GM19240 (cell line): Measurements from ENCODE around the gene SKP1.
"Not testable (repeated sequence)": the region's sequence is repeated elsewhere in the genome, so short reads cannot be mapped to it uniquely, and the experiment has no call there.

Experiments used
- DNase-seq: peaks from one replicate; pipeline ENCODE4 v3.0.0; 2011; ENCODE audit warnings: low spot score; ENCODE audit not compliant: insufficient read length

Gene SKP1

GRCh38 chr5:134177369-134178095, 782 bp upstream of the SKP1 start:
- no peak for DNase-seq

- DNase-seq, result no peak
Measured at GRCh38 chr5:134175921-134176510, 734 bp downstream of the SKP1 start.

GRCh38 chr5:134174841-134175839, 1.6 kb downstream of the SKP1 start:
- no peak for DNase-seq

GRCh38 chr5:134171972-134172371, 4.8 kb downstream of the SKP1 start:
- no peak for DNase-seq

GRCh38 chr5:134162592-134162991, 14.2 kb downstream of the SKP1 start:
- DNase-seq, result no peak

- DNase-seq, result no peak
Measured at GRCh38 chr5:134161513-134162395, 15.0 kb downstream of the SKP1 start.

GRCh38 chr5:134153657-134154056, 23.1 kb downstream of the SKP1 start:
- no peak for DNase-seq

- no peak for DNase-seq
Measured at GRCh38 chr5:134153241-134153640, 23.5 kb downstream of the SKP1 start.

- not testable (repeated sequence) for DNase-seq
Measured at GRCh38 chr5:134152173-134152832, 24.4 kb downstream of the SKP1 start.

- DNase-seq, result no peak
Measured at GRCh38 chr5:134151723-134152122, 25.0 kb downstream of the SKP1 start.

- no peak for DNase-seq
Measured at GRCh38 chr5:134149571-134150303, 27.0 kb downstream of the SKP1 start.

GRCh38 chr5:134148986-134149539, 27.7 kb downstream of the SKP1 start:
- no peak for DNase-seq

- DNase-seq, result no peak
Measured at GRCh38 chr5:134148316-134148715, 28.4 kb downstream of the SKP1 start.

- DNase-seq, result no peak
Measured at GRCh38 chr5:134146651-134147518, 29.9 kb downstream of the SKP1 start.

- DNase-seq, result no peak
Measured at GRCh38 chr5:134145779-134146581, 30.8 kb downstream of the SKP1 start.

- no peak for DNase-seq
Measured at GRCh38 chr5:134145041-134145757, 31.6 kb downstream of the SKP1 start.
